IMR-90 (cell line): ENCODE results near the gene GRK2. TPM values are rescaled to one million over a fixed set of nuclear protein-coding genes. Genes with fewer than 3 reads are reported as not detected.

Experiments
- ATAC-seq: fragments of 200-7000 bp; cut with Tn5 transposase; 2 replicates; pipeline ENCODE4 v1.9.1; 2020; ENCODE audit warnings: low read depth, mild to moderate bottlenecking, moderate library complexity
- BruUV-seq: library from RNA; stranded (reverse); fragments of 400-500 nt; replicated peaks from 2 replicates; lab custom pipeline; 2021; lab: Mats Ljungman, UMichigan
- CTCF ChIA-PET: fragments of 300-600 bp; formaldehyde crosslinking; extraction: SDS; loops from one replicate; lab custom pipeline; 2021; ENCODE audit warnings: antibody characterized with exemption; lab: Yijun Ruan, JAX
- POLR2A ChIA-PET: fragments of 300-600 bp; sonication (Branson Sonifier 250); formaldehyde crosslinking; loops from one replicate; lab custom pipeline; 2022; ENCODE audit warnings: antibody characterized with exemption; ENCODE audit not compliant: unreplicated experiment; lab: Charles Lee
- DNase-seq: peaks from one replicate; pipeline ENCODE4 v3.0.0; 2013
- H2AFZ ChIP-seq: replicated peaks from 2 replicates; pipeline ENCODE3; 2013; ENCODE audit warnings: low read length, mild to moderate bottlenecking; ENCODE audit not compliant: poor library complexity
- H2AK5ac ChIP-seq: 2 replicates; pipeline ENCODE4 v1.6.1; 2013; ENCODE audit warnings: low read depth, low read length, inconsistent platforms
- H2AK9ac ChIP-seq: replicated peaks from 2 replicates; pipeline ENCODE3; 2013; ENCODE audit warnings: mild to moderate bottlenecking, low read depth, low read length, moderate library complexity; ENCODE audit not compliant: poor library complexity
- H2BK120ac ChIP-seq: 2 replicates; pipeline ENCODE4 v1.6.1; 2013; ENCODE audit warnings: low read depth, low read length, inconsistent platforms
- H2BK15ac ChIP-seq: 3 replicates; pipeline ENCODE4 v1.6.1; 2013; ENCODE audit warnings: low read depth, low read length, inconsistent platforms
- H2BK20ac ChIP-seq: 2 replicates; pipeline ENCODE4 v1.6.1; 2013; ENCODE audit warnings: low read depth, mild to moderate bottlenecking, inconsistent platforms, low read length, moderate library complexity
- H2BK5ac ChIP-seq: 2 replicates; pipeline ENCODE4 v1.6.1; 2013; ENCODE audit warnings: mild to moderate bottlenecking, low read depth, low read length, inconsistent platforms; ENCODE audit not compliant: poor library complexity, severe bottlenecking
- H3K14ac ChIP-seq: replicated peaks from 2 replicates; pipeline ENCODE4 v1.6.1; 2013; ENCODE audit warnings: low read depth, low read length, inconsistent platforms
- H3K18ac ChIP-seq: 2 replicates; pipeline ENCODE4 v1.6.1; 2013; ENCODE audit warnings: low read depth, low read length, control low read depth
- H3K23ac ChIP-seq: 2 replicates; pipeline ENCODE4 v1.6.1; 2013; ENCODE audit warnings: low read depth, low read length, inconsistent platforms
- H3K27ac ChIP-seq: 2 replicates; pipeline ENCODE4 v1.5.1; 2013; ENCODE audit warnings: mild to moderate bottlenecking, control low read depth, low read length; ENCODE audit not compliant: insufficient read depth
- H3K27me3 ChIP-seq: 2 replicates; pipeline ENCODE4 v1.6.1; 2013; ENCODE audit warnings: low read length; ENCODE audit not compliant: control insufficient read depth, insufficient read depth
- H3K36me3 ChIP-seq: 2 replicates; pipeline ENCODE4 v1.6.1; 2013; ENCODE audit warnings: low read length, mixed read lengths; ENCODE audit not compliant: control insufficient read depth, insufficient read depth
- H3K4ac ChIP-seq: 2 replicates; pipeline ENCODE4 v1.6.1; 2013; ENCODE audit warnings: low read depth, low read length, inconsistent platforms
- H3K4me1 ChIP-seq: 2 replicates; pipeline ENCODE4 v1.6.1; 2013; ENCODE audit warnings: low read length, mixed read lengths; ENCODE audit not compliant: control insufficient read depth, insufficient read depth
- H3K4me2 ChIP-seq: 2 replicates; pipeline ENCODE4 v1.6.1; 2013; ENCODE audit warnings: low read depth, mild to moderate bottlenecking, control low read depth, low read length, moderate library complexity
- H3K4me3 ChIP-seq: 2 replicates; pipeline ENCODE4 v1.5.1; 2013; ENCODE audit warnings: low read depth, mild to moderate bottlenecking, control low read depth, low read length, moderate library complexity; ENCODE audit not compliant: insufficient read depth
- H3K56ac ChIP-seq: 2 replicates; pipeline ENCODE4 v1.6.1; 2013; ENCODE audit warnings: low read length, inconsistent platforms; ENCODE audit not compliant: insufficient read depth; ENCODE audit errors: extremely low read depth
- H3K79me1 ChIP-seq, 2 experiments: 2 replicates each; pipeline ENCODE4 v1.6.1; 2013; ENCODE audit warnings: low read length in 2 of 2, inconsistent platforms in 1 of 2, low read depth in 1 of 2
- H3K9ac ChIP-seq: 2 replicates; pipeline ENCODE4 v1.6.1; 2013; ENCODE audit warnings: low read depth, low read length, control low read depth
- H3K9me1 ChIP-seq: 2 replicates; pipeline ENCODE4 v1.6.1; 2013; ENCODE audit warnings: low read length, inconsistent platforms; ENCODE audit not compliant: insufficient read depth
- H3K9me3 ChIP-seq: 2 replicates; pipeline ENCODE4 v1.6.1; 2013; ENCODE audit warnings: low read length; ENCODE audit not compliant: control insufficient read depth, insufficient read depth
- H4K20me1 ChIP-seq: 2 replicates; pipeline ENCODE4 v1.6.1; 2013; ENCODE audit warnings: low read length, inconsistent platforms; ENCODE audit not compliant: insufficient read depth
- H4K5ac ChIP-seq: 2 replicates; pipeline ENCODE4 v1.6.1; 2013; ENCODE audit warnings: mild to moderate bottlenecking, low read depth, low read length, control low read depth
- H4K8ac ChIP-seq, 2 experiments: 2 replicates each; pipeline ENCODE4 v1.6.1; 2013; ENCODE audit warnings: low read depth in 2 of 2, low read length in 2 of 2, control low read depth in 1 of 2, inconsistent platforms in 1 of 2
- H4K91ac ChIP-seq: 2 replicates; pipeline ENCODE4 v1.6.1; 2013; ENCODE audit warnings: low read depth, low read length, inconsistent platforms; ENCODE audit not compliant: insufficient read depth
- CHD1 ChIP-seq: IDR thresholded peaks from 2 replicates; pipeline ENCODE4 v1.6.1; 2012; ENCODE audit warnings: low read depth, low read length, improper control_type of control experiment
- CTCF ChIP-seq: conservative IDR thresholded peaks from 2 replicates; pipeline ENCODE4 v1.5.1; 2012; ENCODE audit warnings: mild to moderate bottlenecking, low read depth, low read length, improper control_type of control experiment
- MAFK ChIP-seq: IDR thresholded peaks from 2 replicates; pipeline ENCODE4 v1.6.1; 2012; ENCODE audit warnings: low read depth, low read length, improper control_type of control experiment
- MAZ ChIP-seq: IDR thresholded peaks from 2 replicates; pipeline ENCODE4 v1.6.1; 2012; ENCODE audit warnings: low read depth, mild to moderate bottlenecking, low read length, improper control_type of control experiment, moderate library complexity, borderline replicate concordance
- NFE2L2 ChIP-seq: fragments of 150-350 bp; IDR thresholded peaks from 2 replicates; pipeline ENCODE4 v1.6.1; 2016; ENCODE audit warnings: low read depth, mild to moderate bottlenecking, low read length
- POLR2A ChIP-seq: IDR thresholded peaks from 2 replicates; pipeline ENCODE4 v1.6.1; 2012; ENCODE audit warnings: mild to moderate bottlenecking, low read depth, low read length
- RAD21 ChIP-seq: IDR thresholded peaks from 2 replicates; pipeline ENCODE4 v1.6.1; 2012; ENCODE audit warnings: low read length, improper control_type of control experiment
- RCOR1 ChIP-seq: IDR thresholded peaks from 2 replicates; pipeline ENCODE4 v1.6.1; 2012; ENCODE audit warnings: mild to moderate bottlenecking, low read length, improper control_type of control experiment; ENCODE audit not compliant: insufficient replicate concordance
- WGBS, 2 experiments: methylation state at CpG; one replicate each; pipeline versions ENCODE4 v1.1.5 to v1.1.7; 2013; ENCODE audit warnings: missing lambda C conversion rate in 2 of 2; ENCODE audit not compliant: insufficient read length in 1 of 2; ENCODE audit errors: extremely low coverage in 2 of 2; 5-methylcytosine and 5-hydroxymethylcytosine counted together
- dilution Hi-C: fragments of 300-500 bp; cut with HindIII; formaldehyde crosslinking; loops from one replicate; pipeline ENCODE4 v1.14.3; 2018; ENCODE audit warnings: low sequenced_read_pairs; ENCODE audit not compliant: unreplicated experiment
- in situ Hi-C: fragments of 300-500 bp; cut with MboI; formaldehyde crosslinking; loops from 3 replicates; pipeline ENCODE4 v1.14.3; 2019; ENCODE audit warnings: low sequenced_read_pairs, inconsistent platforms, mixed read lengths
- intact Hi-C: fragments of 100-400 bp; cut with micrococcal nuclease; formaldehyde crosslinking; loops from 2 replicates; pipeline ENCODE4 v1.10.0; 2022
- polyA plus RNA-seq, 3 experiments: library from polyadenylated mRNA; depleted of rRNA; stranded (reverse); fragments of >200 nt; gene quantifications; 2 replicates each; pipeline ENCODE4 v1.2.3, GENCODE V29; 2012; ENCODE audit warnings: low replicate concordance in 1 of 3
- total RNA-seq: library from RNA; depleted of rRNA; stranded (reverse); fragments of >200 nt; gene quantifications from 2 replicates; pipeline ENCODE4 v1.2.3, GENCODE V29; 2012

Gene GRK2
- total and polyA plus RNA-seq, 2 of the 4 experiments (the other 2 are of a cell fraction), result 26.7 to 41.8 TPM

GRCh38 chr11:67322049-67322448 lies 55.8 kb downstream of the GRK2 start:
- H3K4me1 ChIP-seq, result 0 out of 2 replicates have a peak, but pooled peaks cover 2% of the 10 kb centered on the region
- no peak overlapping the region for H3K18ac ChIP-seq
- no peak for TF ChIP-seq CTCF
- no peak for TF ChIP-seq RCOR1
- no peak for TF ChIP-seq POLR2A
- TF ChIP-seq CHD1, result no peak
- TF ChIP-seq MAFK, result no peak
- TF ChIP-seq MAZ, result no peak
- TF ChIP-seq RAD21, result no peak
- no peak for TF ChIP-seq NFE2L2
- no peak overlapping the region for H4K91ac ChIP-seq
- no peak overlapping the region for H2AK5ac ChIP-seq
- BruUV-seq, result no TSS peak
- H3K27me3 ChIP-seq, result no peaks in the 10 kb centered on the region
- H3K4me2 ChIP-seq, result no peak overlapping the region
- no peak overlapping the region for H3K56ac ChIP-seq
- H3K27ac ChIP-seq, result no peak overlapping the region
- no peak overlapping the region for H3K14ac ChIP-seq
- intact Hi-C loops, result no loop called here
- H2AK9ac ChIP-seq, result no peak overlapping the region
- CTCF ChIA-PET, result interaction anchor here (1.9 kb wide), 1 partner anchor 24 kb away, joined by 4 read pairs; no protein-coding TSS in a partner anchor
- no peak overlapping the region for H2BK15ac ChIP-seq
- H3K9me3 ChIP-seq, result no peaks in the 10 kb centered on the region
- no peak overlapping the region for H3K4me3 ChIP-seq
- no peak overlapping the region for H4K5ac ChIP-seq
- no peaks in the 10 kb centered on the region for H3K36me3 ChIP-seq
- peaks cover 3% of the 10 kb centered on the region; the same call in 1 of the 2 replicates for H3K9me1 ChIP-seq
- H4K8ac ChIP-seq, result no peak overlapping the region
- H3K79me1 ChIP-seq, result no peaks in the 10 kb centered on the region; a peak in 1 of 4 replicates
- POLR2A ChIA-PET, result interaction anchor here (0.6 kb wide), 1 partner anchor 53 kb away, joined by 11 read pairs; no protein-coding TSS in a partner anchor
- in situ Hi-C loops, result no loop called here
- H2BK120ac ChIP-seq, result no peak overlapping the region
- H4K20me1 ChIP-seq, result peaks cover 6% of the 10 kb centered on the region; the same call in 1 of the 2 replicates
- ATAC-seq (no peak), DNase-seq (no peak)
- no peak overlapping the region for H3K4ac ChIP-seq
- no peak overlapping the region for H2AFZ ChIP-seq
- no peak overlapping the region for H2BK20ac ChIP-seq
- H3K9ac ChIP-seq, result no peak overlapping the region
- H3K23ac ChIP-seq, result no peak overlapping the region
- H2BK5ac ChIP-seq, result no peak overlapping the region
- dilution Hi-C loops, result no loop called here
- WGBS, 2 experiments, result 69% methylated on average over 2 of the region's 3 CpGs; no CpG with 5 or more reads in 1 of the 2 experiments
